Stomach smooth muscle (tissue), 2 donors: ENCODE results near the gene KLHL29.

ENCODE experiments used
- H3K27ac ChIP-seq: one replicate; pipeline ENCODE4 v1.7.0; 2013; ENCODE audit warnings: mild to moderate bottlenecking, low read length, inconsistent platforms
- H3K27me3 ChIP-seq, 2 donors: one replicate each; pipeline ENCODE4 v1.7.0; 2013; ENCODE audit warnings: low read length in 2 of 2; ENCODE audit not compliant: insufficient read depth in 2 of 2, control insufficient read depth in 1 of 2
- H3K36me3 ChIP-seq, 2 donors: one replicate each; pipeline ENCODE4 v1.7.0; 2013; ENCODE audit warnings: low read length in 2 of 2; ENCODE audit not compliant: control insufficient read depth in 2 of 2, insufficient read depth in 2 of 2
- H3K4me1 ChIP-seq: one replicate; pipeline ENCODE4 v1.7.0; 2013; ENCODE audit warnings: low read length; ENCODE audit not compliant: control insufficient read depth, insufficient read depth
- H3K4me3 ChIP-seq, 2 donors: one replicate each; pipeline ENCODE4 v1.7.0; 2013; ENCODE audit warnings: low read length in 2 of 2
- H3K9ac ChIP-seq, 2 donors: one replicate each; pipeline ENCODE4 v1.7.0; 2013; ENCODE audit warnings: low read length in 2 of 2, mild to moderate bottlenecking in 1 of 2
- H3K9me3 ChIP-seq, 2 donors: one replicate each; pipeline ENCODE4 v1.7.0; 2013; ENCODE audit warnings: low read length in 2 of 2; ENCODE audit not compliant: control insufficient read depth in 2 of 2
- donor health status: healthy.
- donor health status: Pancreatic carcinoma.

Gene KLHL29

GRCh38 chr2:23658466-23658942 is 273.5 kb downstream of the KLHL29 start:
- no peaks in the 10 kb centered on the region for H3K27me3 ChIP-seq
- no peak overlapping the region for H3K4me3 ChIP-seq
- H3K9ac ChIP-seq = no peak overlapping the region
- no peak overlapping the region for H3K27ac ChIP-seq
- H3K36me3 ChIP-seq = peaks cover 0 to 3% of the 10 kb centered on the region in 2 donors
- H3K4me1 ChIP-seq = peaks cover 3% of the 10 kb centered on the region
- H3K9me3 ChIP-seq = no peaks in the 10 kb centered on the region

DNA sequence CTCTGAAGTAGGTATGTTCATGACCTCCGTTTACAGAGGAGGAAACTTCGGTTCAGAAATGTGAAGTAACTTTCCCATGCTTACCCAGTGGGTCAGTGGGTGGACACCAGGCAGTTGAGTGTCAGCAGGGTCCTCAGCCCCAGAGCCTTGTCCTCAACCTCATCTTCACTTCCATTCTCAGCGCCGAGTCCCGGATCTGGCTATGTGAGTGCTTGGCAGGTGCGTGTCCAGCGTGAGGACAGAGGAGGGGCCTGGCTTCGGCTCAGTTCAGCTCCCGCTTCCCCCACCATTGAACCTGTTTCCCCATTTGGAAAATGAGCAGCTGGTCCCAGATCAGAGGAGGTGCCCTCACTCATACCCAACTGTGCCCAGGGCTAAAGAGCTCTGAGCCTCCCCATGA is 274.3 kb downstream of the KLHL29 start:
- Histone ChIP-seq H3K9me3 (no peaks in the 10 kb centered on the region), H3K4me3 (no peak overlapping the region), H3K27ac (no peak overlapping the region), H3K36me3 (peaks cover 0 to 3% of the 10 kb centered on the region in 2 donors), H3K27me3 (no peaks in the 10 kb centered on the region), H3K4me1 (peaks cover 10% of the 10 kb centered on the region), H3K9ac (no peak overlapping the region)

- Histone ChIP-seq H3K27me3 (no peaks in the 10 kb centered on the region), H3K4me3 (no peak overlapping the region), H3K9ac (no peak overlapping the region), H3K4me1 (peaks cover 10% of the 10 kb centered on the region), H3K9me3 (no peaks in the 10 kb centered on the region), H3K27ac (no peak overlapping the region), H3K36me3 (peaks cover 0 to 3% of the 10 kb centered on the region in 2 donors)
Observed at GRCh38 chr2:23659773-23660172, 274.8 kb downstream of the KLHL29 start.

DNA sequence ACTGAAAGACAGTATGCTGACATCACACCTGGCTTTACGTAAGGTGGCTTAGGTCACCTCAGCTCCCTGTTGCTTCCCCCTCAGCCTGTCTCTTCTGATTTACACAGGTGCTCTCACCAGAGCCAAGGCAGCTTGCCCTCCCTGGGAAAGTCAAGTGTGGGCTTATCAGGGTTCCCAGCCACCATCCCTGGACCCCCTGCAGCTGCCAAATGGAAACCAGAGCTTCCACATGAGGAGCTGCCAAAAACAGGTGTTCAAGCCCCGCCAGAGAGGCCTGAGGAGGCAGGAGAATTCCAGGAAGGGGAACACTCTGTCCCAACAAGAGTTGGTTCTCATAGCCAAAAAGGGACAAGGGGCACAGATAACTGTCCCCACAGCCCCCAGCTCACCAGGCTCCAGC is 275.3 kb downstream of the KLHL29 start:
- Histone ChIP-seq H3K36me3 (peaks cover 0 to 1% of the 10 kb centered on the region in 2 donors), H3K27ac (no peak overlapping the region), H3K9me3 (no peaks in the 10 kb centered on the region), H3K4me1 (peaks cover 10% of the 10 kb centered on the region), H3K4me3 (no peak overlapping the region), H3K9ac (no peak overlapping the region), H3K27me3 (no peaks in the 10 kb centered on the region)

GRCh38 chr2:23661276-23662050 is 276.5 kb downstream of the KLHL29 start:
- Histone ChIP-seq H3K9me3 (no peaks in the 10 kb centered on the region), H3K36me3 (no peaks in the 10 kb centered on the region), H3K9ac (no peak overlapping the region), H3K27me3 (no peaks in the 10 kb centered on the region), H3K4me1 (peaks cover 6% of the 10 kb centered on the region), H3K27ac (no peak overlapping the region), H3K4me3 (no peak overlapping the region)

- Histone ChIP-seq H3K9me3 (no peaks in the 10 kb centered on the region), H3K4me3 (no peak overlapping the region), H3K9ac (no peak overlapping the region), H3K27ac (no peak overlapping the region), H3K27me3 (no peaks in the 10 kb centered on the region), H3K36me3 (no peaks in the 10 kb centered on the region), H3K4me1 (peaks cover 6% of the 10 kb centered on the region)
Observed at GRCh38 chr2:23662466-23662865, 277.5 kb downstream of the KLHL29 start.

GRCh38 chr2:23662941-23663920 is 278.3 kb downstream of the KLHL29 start:
- Histone ChIP-seq H3K27ac (no peak overlapping the region), H3K9me3 (no peaks in the 10 kb centered on the region), H3K9ac (peak overlapping the region; percentile 11 to 51), H3K4me3 (peak overlapping the region; percentile 62 to 72), H3K4me1 (peaks cover 6% of the 10 kb centered on the region), H3K27me3 (no peaks in the 10 kb centered on the region), H3K36me3 (no peaks in the 10 kb centered on the region)

- H3K36me3 ChIP-seq = no peaks in the 10 kb centered on the region
- peak overlapping the region in 1 of 2 donors; percentile 72 for H3K4me3 ChIP-seq
- peaks cover 13% of the 10 kb centered on the region for H3K4me1 ChIP-seq
- H3K9me3 ChIP-seq = no peaks in the 10 kb centered on the region
- no peak overlapping the region for H3K9ac ChIP-seq
- no peak overlapping the region for H3K27ac ChIP-seq
- no peaks in the 10 kb centered on the region for H3K27me3 ChIP-seq
Observed at GRCh38 chr2:23664066-23664788, 279.2 kb downstream of the KLHL29 start.

GRCh38 chr2:23666241-23666979 is 281.4 kb downstream of the KLHL29 start:
- H3K4me3 ChIP-seq = no peak overlapping the region
- H3K27me3 ChIP-seq = no peaks in the 10 kb centered on the region
- no peaks in the 10 kb centered on the region for H3K9me3 ChIP-seq
- H3K9ac ChIP-seq = no peak overlapping the region
- no peaks in the 10 kb centered on the region for H3K36me3 ChIP-seq
- H3K27ac ChIP-seq = no peak overlapping the region
- H3K4me1 ChIP-seq = peaks cover 27% of the 10 kb centered on the region

GRCh38 chr2:23666980-23667357 is 282.0 kb downstream of the KLHL29 start:
- Histone ChIP-seq H3K9me3 (no peaks in the 10 kb centered on the region), H3K9ac (no peak overlapping the region), H3K4me3 (no peak overlapping the region), H3K36me3 (no peaks in the 10 kb centered on the region), H3K27me3 (no peaks in the 10 kb centered on the region), H3K4me1 (peaks cover 27% of the 10 kb centered on the region), H3K27ac (no peak overlapping the region)
